Cardiac muscle cell (in vitro differentiated cells and primary cell): ENCODE results near the gene TCP10L. TPM values are rescaled to one million over a fixed set of nuclear protein-coding genes. Genes with fewer than 3 reads are reported as not detected.

Experiments
- DNase-seq, 2 donors: peaks; one replicate each; pipeline versions ENCODE4 v3.0.0 to v3.0.0-alpha.2; 2010 to 2017; ENCODE audit warnings: low read depth in 1 of 2, low spot score in 1 of 2
- H3K27ac ChIP-seq: fragments of 200-600 bp; sonication (generic); 2 replicates; pipeline ENCODE4 v1.5.1; 2016
- H3K27me3 ChIP-seq: fragments of 200-600 bp; sonication (generic); 2 replicates; pipeline ENCODE4 v1.6.0; 2016; ENCODE audit warnings: control low read depth
- H3K36me3 ChIP-seq: fragments of 200-600 bp; sonication (generic); 2 replicates; pipeline ENCODE4 v1.5.1; 2016; ENCODE audit warnings: control low read depth
- H3K4me1 ChIP-seq: fragments of 200-600 bp; sonication (generic); 2 replicates; pipeline ENCODE4 v1.8.1; 2017; ENCODE audit warnings: low read depth, mild to moderate bottlenecking, mixed run types
- H3K4me3 ChIP-seq: fragments of 200-600 bp; sonication (generic); 2 replicates; pipeline ENCODE4 v1.5.1; 2016; ENCODE audit warnings: mild to moderate bottlenecking
- H3K9me3 ChIP-seq: fragments of 200-600 bp; sonication (generic); 2 replicates; pipeline ENCODE4 v1.5.1; 2017; ENCODE audit warnings: low read depth, mild to moderate bottlenecking, control low read depth
- polyA plus RNA-seq: library from polyadenylated mRNA; unstranded; fragments of >200 nt; fragmentation: Nextera tagmentation; extraction: Ambion mirVana; gene quantifications from 2 replicates; pipeline ENCODE4 v1.2.1, GENCODE V29; 2016
- total RNA-seq: library from RNA; depleted of rRNA; stranded (reverse); fragments of >200 nt; gene quantifications from 2 replicates; pipeline ENCODE4 v1.2.3, GENCODE V29; 2016
- TF ChIP-seq, protein P1 (sequence below): IDR thresholded peaks from 2 replicates; pipeline ENCODE4 v1.5.1; 2012; ENCODE audit warnings: low read depth, mild to moderate bottlenecking, low read length

The TCP10L gene
- total and polyA plus RNA-seq, 2 experiments from 2014 or later, result 1.5 to 4.5 TPM

DNA sequence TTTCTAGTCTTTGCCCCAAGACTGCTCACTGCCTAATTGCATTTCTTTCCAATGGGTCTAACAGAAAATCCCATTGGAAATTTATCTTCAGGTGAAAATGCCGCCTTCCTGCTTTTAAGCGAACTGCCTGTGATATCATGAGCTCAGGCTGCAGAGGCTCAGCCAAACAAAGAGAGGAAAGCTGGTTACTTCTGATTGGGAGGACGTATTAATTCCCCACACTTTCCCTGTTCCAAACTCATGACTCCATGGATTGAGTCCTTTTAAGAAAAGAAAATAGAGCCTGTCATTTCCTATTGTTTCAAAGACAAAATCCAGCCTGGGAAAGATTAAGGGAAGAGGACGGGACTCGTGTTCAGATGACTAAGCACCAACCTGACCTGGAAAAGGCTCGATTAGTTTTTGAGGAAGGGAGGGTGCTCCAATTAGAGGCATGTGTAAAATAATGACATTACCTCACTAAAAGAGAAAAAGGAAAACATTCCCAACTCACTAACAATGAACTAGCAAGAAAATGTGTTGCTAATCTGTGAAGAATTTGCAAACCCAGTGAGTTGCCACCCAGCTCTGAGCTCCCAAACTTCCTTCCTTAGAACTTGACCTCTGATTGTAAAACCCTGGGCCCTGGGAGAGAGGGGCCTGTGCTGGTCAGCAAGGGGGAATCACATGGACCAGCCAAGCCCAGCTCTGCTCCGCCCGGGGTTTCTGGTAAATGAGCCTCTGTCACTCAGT, 61.2 kb downstream of the TCP10L start:
- TF ChIP-seq, protein P1, sequence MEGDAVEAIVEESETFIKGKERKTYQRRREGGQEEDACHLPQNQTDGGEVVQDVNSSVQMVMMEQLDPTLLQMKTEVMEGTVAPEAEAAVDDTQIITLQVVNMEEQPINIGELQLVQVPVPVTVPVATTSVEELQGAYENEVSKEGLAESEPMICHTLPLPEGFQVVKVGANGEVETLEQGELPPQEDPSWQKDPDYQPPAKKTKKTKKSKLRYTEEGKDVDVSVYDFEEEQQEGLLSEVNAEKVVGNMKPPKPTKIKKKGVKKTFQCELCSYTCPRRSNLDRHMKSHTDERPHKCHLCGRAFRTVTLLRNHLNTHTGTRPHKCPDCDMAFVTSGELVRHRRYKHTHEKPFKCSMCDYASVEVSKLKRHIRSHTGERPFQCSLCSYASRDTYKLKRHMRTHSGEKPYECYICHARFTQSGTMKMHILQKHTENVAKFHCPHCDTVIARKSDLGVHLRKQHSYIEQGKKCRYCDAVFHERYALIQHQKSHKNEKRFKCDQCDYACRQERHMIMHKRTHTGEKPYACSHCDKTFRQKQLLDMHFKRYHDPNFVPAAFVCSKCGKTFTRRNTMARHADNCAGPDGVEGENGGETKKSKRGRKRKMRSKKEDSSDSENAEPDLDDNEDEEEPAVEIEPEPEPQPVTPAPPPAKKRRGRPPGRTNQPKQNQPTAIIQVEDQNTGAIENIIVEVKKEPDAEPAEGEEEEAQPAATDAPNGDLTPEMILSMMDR, result no peak
- Histone ChIP-seq H3K4me1 (no peaks in the 10 kb centered on the region), H3K27me3 (no peaks in the 10 kb centered on the region), H3K4me3 (no peak overlapping the region), H3K27ac (no peak overlapping the region), H3K36me3 (no peaks in the 10 kb centered on the region), H3K9me3 (no peaks in the 10 kb centered on the region)
- DNase-seq, result peak in 1 of 2 donors; percentile 80

Other genes with a start within 250 kb of the TCP10L start
- 10.7 and 13.9 TPM in 2 replicates for gene URB1, start 192.5 kb downstream of the TCP10L start, total RNA-seq
- gene URB1, start 192.5 kb downstream of the TCP10L start, polyA plus RNA-seq, result 3.7 and 4.3 TPM in 2 replicates
- 0.51 and 0.81 TPM in 2 replicates for gene EVA1C, start 172.8 kb downstream of the TCP10L start, total RNA-seq
- 0.55 TPM in 1 of 2 replicates, not detected in the other for gene EVA1C, start 172.8 kb downstream of the TCP10L start, polyA plus RNA-seq
- 45.2 and 52.1 TPM in 2 replicates for gene CFAP298, start 26.9 kb upstream of the TCP10L start, total RNA-seq
- 56.2 and 57.1 TPM in 2 replicates for gene CFAP298, start 26.9 kb upstream of the TCP10L start, polyA plus RNA-seq
- gene SYNJ1, start 142.5 kb upstream of the TCP10L start, total RNA-seq, result 6.0 and 10.0 TPM in 2 replicates
- gene SYNJ1, start 142.5 kb upstream of the TCP10L start, polyA plus RNA-seq, result 5.9 and 8.6 TPM in 2 replicates
- 28.7 and 76.3 TPM in 2 replicates for gene PAXBP1, start 186.2 kb upstream of the TCP10L start, total RNA-seq
- 30.5 and 36.7 TPM in 2 replicates for gene PAXBP1, start 186.2 kb upstream of the TCP10L start, polyA plus RNA-seq